ENCODE data around the gene FOXP1. TPM values are rescaled to one million over a fixed set of nuclear protein-coding genes. Genes with fewer than 3 reads are reported as not detected.

Gene FOXP1
- total RNA-seq, 4 donors from 2014 or later: 103 to 173 (median 140) TPM

DNA sequence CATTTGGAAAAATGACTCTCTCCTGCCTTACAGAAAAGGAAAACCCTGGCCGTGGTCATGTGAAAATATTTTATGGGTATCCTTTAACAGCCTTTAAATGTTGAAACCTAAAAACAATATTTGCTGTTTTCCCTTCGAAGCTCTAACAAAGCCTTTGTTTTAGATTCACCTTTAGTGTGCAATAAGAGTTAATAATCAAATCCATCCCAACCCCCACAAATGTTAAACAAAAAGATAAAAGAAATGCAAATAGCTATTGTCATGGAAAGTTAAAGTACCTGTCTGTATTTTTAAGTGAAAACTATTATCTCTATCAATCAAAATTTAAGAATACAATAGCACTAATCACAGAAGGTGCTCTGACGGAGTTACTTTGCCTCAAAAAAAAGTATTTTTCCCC lies 279.3 kb downstream of the FOXP1 start:
- no peak for DNase-seq
- peaks cover 0 to 15% (median 0%) of the 10 kb centered on the region in 4 donors for H3K4me1 ChIP-seq
- peak overlapping the region in 3 of 4 donors; percentile 8 to 56 (median 56) for H3K27ac ChIP-seq
- no peaks in the 10 kb centered on the region for H3K9me3 ChIP-seq
- no peaks in the 10 kb centered on the region for H3K36me3 ChIP-seq
- TF ChIP-seq, protein P1, sequence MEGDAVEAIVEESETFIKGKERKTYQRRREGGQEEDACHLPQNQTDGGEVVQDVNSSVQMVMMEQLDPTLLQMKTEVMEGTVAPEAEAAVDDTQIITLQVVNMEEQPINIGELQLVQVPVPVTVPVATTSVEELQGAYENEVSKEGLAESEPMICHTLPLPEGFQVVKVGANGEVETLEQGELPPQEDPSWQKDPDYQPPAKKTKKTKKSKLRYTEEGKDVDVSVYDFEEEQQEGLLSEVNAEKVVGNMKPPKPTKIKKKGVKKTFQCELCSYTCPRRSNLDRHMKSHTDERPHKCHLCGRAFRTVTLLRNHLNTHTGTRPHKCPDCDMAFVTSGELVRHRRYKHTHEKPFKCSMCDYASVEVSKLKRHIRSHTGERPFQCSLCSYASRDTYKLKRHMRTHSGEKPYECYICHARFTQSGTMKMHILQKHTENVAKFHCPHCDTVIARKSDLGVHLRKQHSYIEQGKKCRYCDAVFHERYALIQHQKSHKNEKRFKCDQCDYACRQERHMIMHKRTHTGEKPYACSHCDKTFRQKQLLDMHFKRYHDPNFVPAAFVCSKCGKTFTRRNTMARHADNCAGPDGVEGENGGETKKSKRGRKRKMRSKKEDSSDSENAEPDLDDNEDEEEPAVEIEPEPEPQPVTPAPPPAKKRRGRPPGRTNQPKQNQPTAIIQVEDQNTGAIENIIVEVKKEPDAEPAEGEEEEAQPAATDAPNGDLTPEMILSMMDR (IDR thresholded peaks at IDR 0.05): no peak
- no peak for TF ChIP-seq POLR2A (IDR thresholded peaks at IDR 0.05)
- no peaks in the 10 kb centered on the region for H3K27me3 ChIP-seq
- H3K4me3 ChIP-seq: no peak overlapping the region

DNA sequence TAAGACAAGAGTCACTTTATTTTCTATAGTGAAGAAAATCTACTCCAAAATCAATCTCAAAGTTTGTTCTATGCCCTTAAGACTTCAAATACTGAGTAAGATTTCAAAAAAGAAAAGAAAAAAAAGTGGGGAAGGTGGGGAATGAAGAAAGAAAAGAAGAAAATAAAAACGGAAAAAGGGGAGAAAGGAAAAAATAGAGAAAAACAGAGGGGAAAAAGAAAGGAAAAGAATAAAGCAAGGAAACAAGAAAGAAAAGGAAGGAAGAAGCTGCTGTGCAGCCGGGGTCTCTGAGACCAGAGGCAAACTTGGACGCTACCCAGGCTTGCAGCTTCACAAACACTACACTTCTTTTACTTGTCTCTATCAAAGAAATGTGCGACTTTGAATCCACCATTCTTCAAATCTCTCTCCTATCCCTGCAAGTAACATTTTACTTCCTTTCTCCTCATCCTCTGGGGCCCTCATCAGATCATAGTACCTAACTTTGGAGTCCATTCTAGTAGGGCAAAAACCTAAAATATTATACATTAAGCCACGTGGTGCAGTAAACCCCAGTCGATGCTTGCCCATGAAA lies 279.8 kb downstream of the FOXP1 start:
- Histone ChIP-seq H3K4me3 (no peak overlapping the region), H3K9me3 (no peaks in the 10 kb centered on the region), H3K4me1 (peaks cover 0 to 15% (median 0%) of the 10 kb centered on the region in 4 donors), H3K36me3 (no peaks in the 10 kb centered on the region), H3K27ac (peak overlapping the region in 2 of 4 donors; percentile 20 to 56), H3K27me3 (no peaks in the 10 kb centered on the region)
- TF ChIP-seq, protein P1 (IDR thresholded peaks at IDR 0.05): no peak
- no peak for TF ChIP-seq POLR2A (IDR thresholded peaks at IDR 0.05)
- no peak for DNase-seq

DNA sequence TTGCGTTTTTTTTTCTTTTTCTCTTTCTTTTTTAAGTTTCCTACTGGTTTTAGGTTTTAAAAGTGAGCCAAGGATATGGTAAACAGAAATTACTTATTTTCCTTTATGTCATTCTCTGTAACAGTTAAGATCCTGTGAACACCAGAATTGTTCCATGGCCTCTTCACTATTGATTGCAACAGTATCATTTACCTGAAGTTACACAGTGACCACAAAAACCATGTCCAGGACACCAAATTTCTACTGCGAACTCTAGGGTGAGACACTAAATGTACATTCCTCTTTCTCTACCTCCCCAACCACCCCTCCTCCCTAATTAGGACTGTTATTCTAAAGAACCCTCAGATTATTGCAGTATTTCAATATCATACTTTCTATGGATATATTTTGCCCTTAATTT lies 280.9 kb downstream of the FOXP1 start:
- Histone ChIP-seq H3K27ac (no peak overlapping the region), H3K27me3 (no peaks in the 10 kb centered on the region), H3K4me3 (no peak overlapping the region), H3K36me3 (no peaks in the 10 kb centered on the region), H3K9me3 (no peaks in the 10 kb centered on the region), H3K4me1 (peaks cover 0 to 15% (median 0%) of the 10 kb centered on the region in 4 donors)
- TF ChIP-seq, protein P1 (IDR thresholded peaks at IDR 0.05): no peak
- TF ChIP-seq POLR2A (IDR thresholded peaks at IDR 0.05): no peak
- no peak for DNase-seq

DNA sequence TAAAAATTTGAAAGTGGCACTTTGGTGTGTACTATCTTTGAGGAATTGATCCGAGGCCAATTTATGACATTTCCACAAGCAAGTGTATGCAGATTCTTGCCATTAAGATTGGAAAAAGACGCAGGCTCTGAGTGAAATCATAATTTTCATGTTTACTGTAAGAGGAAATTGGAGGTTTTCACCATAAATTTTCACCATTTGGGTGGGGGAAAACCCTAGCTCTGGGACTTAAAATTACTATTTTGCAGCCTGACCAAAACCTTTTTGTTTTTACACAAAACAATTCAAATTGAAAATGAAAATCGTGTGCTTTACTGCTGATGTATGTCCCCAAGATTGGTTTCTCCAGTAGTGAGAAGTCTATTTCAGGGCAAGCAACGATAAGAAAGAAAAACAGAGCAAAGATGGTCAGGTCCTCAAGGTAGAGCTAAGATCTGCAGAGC lies 282.6 kb downstream of the FOXP1 start:
- H3K4me1 ChIP-seq: peaks cover 0 to 15% (median 0%) of the 10 kb centered on the region in 4 donors
- H3K27ac ChIP-seq: peak overlapping the region in 1 of 4 donors; percentile 1

DNA sequence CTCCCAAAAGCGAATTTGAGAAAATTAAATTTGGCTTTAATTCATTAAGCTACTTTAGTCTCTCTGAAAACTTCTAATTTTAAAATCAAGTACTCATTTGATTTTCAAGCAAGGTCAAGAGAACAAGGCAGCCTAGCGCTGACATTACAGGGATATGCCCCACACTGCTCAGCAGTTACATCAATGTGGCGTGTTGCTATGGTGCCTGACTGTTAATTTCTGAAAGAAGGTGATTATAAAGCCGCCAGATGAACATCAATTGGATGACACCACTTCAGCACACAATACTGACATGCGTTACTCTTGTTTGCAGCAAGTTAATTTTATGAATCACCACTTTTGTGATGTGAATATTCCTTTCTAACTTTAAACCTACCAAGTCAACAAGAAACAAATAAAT lies 284.4 kb downstream of the FOXP1 start:
- Histone ChIP-seq H3K36me3 (no peaks in the 10 kb centered on the region), H3K4me3 (no peak overlapping the region), H3K9me3 (no peaks in the 10 kb centered on the region), H3K27me3 (no peaks in the 10 kb centered on the region), H3K4me1 (peaks cover 0 to 8% (median 0%) of the 10 kb centered on the region in 4 donors), H3K27ac (no peak overlapping the region)
- no peak for TF ChIP-seq POLR2A (IDR thresholded peaks at IDR 0.05)
- TF ChIP-seq, protein P1 (IDR thresholded peaks at IDR 0.05): no peak
- no peak for DNase-seq

More for the DNA sequence above, 282.6 kb downstream of the FOXP1 start:
- H3K9me3 ChIP-seq: no peaks in the 10 kb centered on the region
- no peak for TF ChIP-seq POLR2A (IDR thresholded peaks at IDR 0.05)
- DNase-seq: no peak
- H3K27me3 ChIP-seq: no peaks in the 10 kb centered on the region
- H3K36me3 ChIP-seq: no peaks in the 10 kb centered on the region
- H3K4me3 ChIP-seq: no peak overlapping the region

DNA sequence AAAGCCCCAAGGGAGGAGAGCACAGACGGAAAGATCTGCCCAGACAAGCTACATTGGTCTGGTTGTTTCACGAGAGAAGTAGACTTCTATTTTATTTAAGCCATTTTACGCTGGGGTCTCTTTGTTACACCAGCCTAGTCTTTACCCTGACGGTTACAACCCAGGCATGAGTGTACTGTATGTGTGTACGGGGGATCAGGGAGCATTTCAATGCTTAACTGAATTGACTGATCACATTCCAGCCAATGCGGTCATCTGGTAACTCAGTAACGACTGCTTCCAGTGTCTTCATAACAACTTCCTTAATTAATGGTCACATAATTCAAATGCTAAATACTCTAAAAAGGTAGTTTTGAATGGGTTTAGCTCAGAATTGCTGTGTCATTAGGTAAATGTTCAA lies 288.6 kb downstream of the FOXP1 start:
- TF ChIP-seq POLR2A (IDR thresholded peaks at IDR 0.05): no peak
- TF ChIP-seq, protein P1 (IDR thresholded peaks at IDR 0.05): no peak
- Histone ChIP-seq H3K27me3 (no peaks in the 10 kb centered on the region), H3K27ac (no peak overlapping the region)

More for the DNA sequence above, 288.6 kb downstream of the FOXP1 start:
- no peak for DNase-seq
- H3K4me3 ChIP-seq: no peak overlapping the region
- H3K4me1 ChIP-seq: no peaks in the 10 kb centered on the region
- no peaks in the 10 kb centered on the region for H3K36me3 ChIP-seq
- no peaks in the 10 kb centered on the region for H3K9me3 ChIP-seq
